IPS DF 6.9 (cell line): Measurements from ENCODE around the gene GAB1.

Experiments used
- DNase-seq: peaks from one replicate; pipeline ENCODE4 v3.0.0-alpha.2; 2013; ENCODE audit warnings: low read depth, low spot score
- H3K27ac ChIP-seq: one replicate; pipeline ENCODE4 v1.5.1; 2013; ENCODE audit warnings: low read length, control low read depth
- H3K27me3 ChIP-seq: 2 replicates; pipeline ENCODE4 v1.6.1; 2013; ENCODE audit warnings: mild to moderate bottlenecking, low read length; ENCODE audit not compliant: control insufficient read depth, insufficient read depth
- H3K36me3 ChIP-seq: 2 replicates; pipeline ENCODE4 v1.6.1; 2013; ENCODE audit warnings: low read length; ENCODE audit not compliant: control insufficient read depth, insufficient read depth
- H3K4me1 ChIP-seq: 2 replicates; pipeline ENCODE4 v1.6.1; 2013; ENCODE audit warnings: low read length; ENCODE audit not compliant: control insufficient read depth, insufficient read depth
- H3K4me3 ChIP-seq: 2 replicates; pipeline ENCODE4 v1.5.1; 2013; ENCODE audit warnings: mild to moderate bottlenecking, low read length
- H3K9me3 ChIP-seq: 2 replicates; pipeline ENCODE4 v1.6.1; 2013; ENCODE audit warnings: low read length, inconsistent platforms; ENCODE audit not compliant: control insufficient read depth, insufficient read depth
- WGBS: extraction: QIAGEN DNeasy Blood & Tissue Kit; methylation state at CpG from one replicate; pipeline ENCODE4 v1.1.7; 2013; ENCODE audit warnings: mixed read lengths, missing lambda C conversion rate; ENCODE audit not compliant: insufficient read length, insufficient coverage; 5-methylcytosine and 5-hydroxymethylcytosine counted together

The GAB1 gene

DNA sequence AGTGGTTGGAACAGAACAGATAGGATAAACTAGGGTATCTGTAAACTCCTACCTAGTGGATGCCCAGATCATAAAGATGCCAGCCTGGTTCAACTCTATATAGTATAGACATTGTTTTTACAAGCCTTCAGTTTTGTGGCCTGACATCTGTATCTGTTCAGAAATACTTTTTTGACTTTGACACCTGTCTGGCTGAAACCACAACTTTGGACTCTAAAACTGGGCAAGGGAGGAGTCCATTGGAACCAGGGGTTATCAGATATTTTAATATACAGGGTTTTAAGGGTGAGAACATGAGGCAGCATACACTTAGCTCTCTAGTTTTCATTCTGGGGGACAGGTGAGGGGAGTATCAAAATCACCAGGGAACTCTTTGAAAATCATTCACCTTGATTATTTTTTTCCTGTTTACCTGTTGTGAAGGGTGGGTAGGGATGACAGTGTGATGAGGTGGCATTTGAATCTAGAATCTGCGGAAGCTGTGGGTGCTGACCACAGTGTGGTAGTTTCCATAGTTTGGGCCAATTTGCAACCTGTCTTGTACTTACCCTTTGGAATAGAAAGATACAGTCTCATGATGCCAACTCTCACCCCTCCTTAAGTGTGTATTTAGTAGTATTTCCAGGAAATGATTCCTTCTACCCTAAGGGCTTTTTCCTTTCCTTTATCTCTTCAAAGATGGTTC, 20.6 kb downstream of the GAB1 start:
- H3K4me1 ChIP-seq, result peaks cover 10% of the 10 kb centered on the region; the same call in 1 of the 2 replicates
- no peaks in the 10 kb centered on the region for H3K27me3 ChIP-seq
- no peaks in the 10 kb centered on the region for H3K36me3 ChIP-seq
- no peak overlapping the region for H3K27ac ChIP-seq
- DNase-seq, result no peak
- no peaks in the 10 kb centered on the region for H3K9me3 ChIP-seq
- no CpG with 5 or more reads among the region's 1 CpG for WGBS
- no peak overlapping the region for H3K4me3 ChIP-seq

DNA sequence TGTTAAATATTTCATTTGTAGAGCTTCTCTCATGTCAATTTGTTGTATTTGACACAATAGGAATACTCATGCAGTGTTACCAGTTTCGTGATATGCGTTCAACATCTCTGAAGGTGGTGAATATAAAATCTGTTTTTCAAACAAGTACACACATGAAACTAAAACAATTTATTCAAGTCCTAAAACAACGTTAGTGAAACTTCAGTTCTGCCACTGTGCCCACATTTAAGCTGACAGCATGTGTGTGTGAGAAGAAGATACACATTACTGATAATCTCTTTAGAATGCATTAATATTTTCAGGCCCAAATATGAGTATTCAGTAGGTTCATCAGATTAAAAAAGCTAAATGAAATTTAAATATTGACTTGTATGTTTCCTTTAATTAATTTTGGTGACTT, 21.7 kb downstream of the GAB1 start:
- peaks cover 10% of the 10 kb centered on the region; the same call in 1 of the 2 replicates for H3K4me1 ChIP-seq
- DNase-seq, result no peak
- no CpG with 5 or more reads among the region's 3 CpGs for WGBS
- no peak overlapping the region for H3K27ac ChIP-seq
- H3K4me3 ChIP-seq, result no peak overlapping the region
- no peaks in the 10 kb centered on the region for H3K9me3 ChIP-seq
- H3K36me3 ChIP-seq, result no peaks in the 10 kb centered on the region
- no peaks in the 10 kb centered on the region for H3K27me3 ChIP-seq

DNA sequence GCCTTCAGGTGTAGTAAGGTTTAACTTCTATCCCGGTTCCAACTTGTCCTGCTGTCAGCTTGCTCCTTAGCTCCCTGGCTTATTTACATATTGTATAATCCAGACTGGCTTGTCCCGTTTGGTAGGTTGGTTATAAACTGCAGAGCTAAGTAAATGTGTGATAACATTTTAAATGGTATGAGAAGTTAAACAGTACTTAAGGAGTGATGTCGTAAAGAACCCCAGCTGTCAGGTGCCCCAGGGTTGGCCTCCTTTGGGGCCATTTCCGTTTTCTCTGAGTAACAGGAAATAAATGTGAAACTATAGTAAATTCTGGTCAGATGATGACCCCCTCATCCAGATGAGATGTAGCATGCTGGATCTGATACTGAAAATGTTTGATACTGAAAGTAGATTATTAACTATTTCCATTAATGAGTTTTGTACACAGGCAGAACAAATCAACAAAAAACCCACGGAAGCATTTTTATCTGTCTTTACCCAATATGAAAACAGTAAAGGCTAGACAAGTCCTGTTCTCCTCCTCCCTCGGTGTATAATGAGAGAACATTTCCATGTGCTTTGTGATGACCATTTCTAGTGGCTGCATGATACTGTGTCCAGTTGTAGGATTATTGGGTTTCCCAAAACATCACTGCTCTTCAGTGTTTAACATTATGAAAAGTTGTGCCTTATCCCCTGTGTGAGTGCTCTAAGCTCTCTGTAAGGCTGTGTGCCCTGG, 22.4 kb downstream of the GAB1 start:
- H3K4me3 ChIP-seq, result no peak overlapping the region
- peaks cover 10% of the 10 kb centered on the region; the same call in 1 of the 2 replicates for H3K4me1 ChIP-seq
- no peak for DNase-seq
- no peaks in the 10 kb centered on the region for H3K9me3 ChIP-seq
- WGBS, result no CpG with 5 or more reads among the region's 6 CpGs
- H3K27me3 ChIP-seq, result no peaks in the 10 kb centered on the region
- no peaks in the 10 kb centered on the region for H3K36me3 ChIP-seq
- no peak overlapping the region for H3K27ac ChIP-seq

DNA sequence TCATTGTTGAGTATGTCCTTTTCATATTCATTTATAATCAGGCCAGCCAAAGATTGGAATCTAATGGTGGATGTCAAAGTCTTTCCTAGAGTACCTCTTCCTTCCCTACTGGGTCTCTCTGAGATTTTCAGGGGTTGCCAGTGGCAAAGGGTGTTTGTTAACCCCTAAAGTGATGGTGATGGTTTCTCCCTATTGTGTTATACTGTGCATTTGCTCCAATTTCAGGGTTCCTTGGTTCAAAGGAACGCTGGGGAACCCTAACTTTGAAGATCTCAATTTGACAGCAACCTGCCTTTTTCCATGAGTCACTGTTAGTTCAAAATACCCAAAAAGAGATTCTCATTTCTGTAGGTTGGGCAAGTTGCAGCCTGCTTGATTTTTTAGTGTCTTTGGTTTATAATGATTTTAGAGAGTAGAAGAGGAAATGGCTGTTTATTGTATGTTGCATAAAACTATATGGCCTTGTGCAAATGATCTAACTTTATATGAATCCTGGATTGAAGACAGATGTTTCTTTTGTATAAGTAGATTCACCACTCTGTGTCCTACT, 23.0 kb downstream of the GAB1 start:
- H3K4me3 ChIP-seq, result no peak overlapping the region
- WGBS, result no CpG with 5 or more reads among the region's 1 CpG
- H3K4me1 ChIP-seq, result peaks cover 11% of the 10 kb centered on the region; the same call in 1 of the 2 replicates
- H3K27me3 ChIP-seq, result no peaks in the 10 kb centered on the region
- no peak for DNase-seq
- no peak overlapping the region for H3K27ac ChIP-seq
- no peaks in the 10 kb centered on the region for H3K9me3 ChIP-seq
- no peaks in the 10 kb centered on the region for H3K36me3 ChIP-seq

DNA sequence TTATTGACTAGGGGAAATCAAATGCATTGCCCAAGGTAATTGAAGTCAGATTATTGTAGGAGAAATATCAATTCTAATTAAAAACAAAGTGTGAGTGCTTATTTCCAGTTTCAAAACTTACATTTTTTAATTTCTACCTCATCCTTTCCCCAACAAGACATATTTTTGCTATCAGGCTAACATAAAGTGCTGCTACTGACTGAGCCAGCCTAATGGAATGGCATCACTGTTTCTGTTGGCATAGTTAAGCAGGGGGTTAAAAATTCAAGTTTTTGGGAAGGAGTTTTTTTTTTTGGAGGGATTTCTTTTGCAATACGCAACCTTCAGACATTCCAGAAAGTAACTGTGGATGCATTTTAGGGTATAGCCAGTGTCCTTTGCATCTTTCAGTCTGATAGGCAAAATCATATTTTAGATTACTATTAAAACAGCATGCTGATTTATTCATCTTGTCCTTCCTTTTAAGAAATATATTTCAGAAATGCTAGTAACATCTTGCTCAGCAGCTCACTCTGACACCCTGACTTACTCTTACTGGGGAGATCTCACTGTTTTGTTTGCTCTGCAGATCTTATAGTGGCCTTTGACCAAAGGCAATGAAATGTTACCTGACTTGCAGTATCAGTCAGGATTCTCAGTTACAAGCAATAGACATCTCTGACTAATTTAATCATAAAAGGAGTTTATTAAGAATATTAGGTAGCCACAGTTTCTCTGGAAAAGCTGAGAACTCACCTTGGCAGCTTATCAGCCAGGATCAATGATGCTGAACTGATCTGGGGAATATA, 24.4 kb downstream of the GAB1 start:
- no peak overlapping the region for H3K27ac ChIP-seq

DNA sequence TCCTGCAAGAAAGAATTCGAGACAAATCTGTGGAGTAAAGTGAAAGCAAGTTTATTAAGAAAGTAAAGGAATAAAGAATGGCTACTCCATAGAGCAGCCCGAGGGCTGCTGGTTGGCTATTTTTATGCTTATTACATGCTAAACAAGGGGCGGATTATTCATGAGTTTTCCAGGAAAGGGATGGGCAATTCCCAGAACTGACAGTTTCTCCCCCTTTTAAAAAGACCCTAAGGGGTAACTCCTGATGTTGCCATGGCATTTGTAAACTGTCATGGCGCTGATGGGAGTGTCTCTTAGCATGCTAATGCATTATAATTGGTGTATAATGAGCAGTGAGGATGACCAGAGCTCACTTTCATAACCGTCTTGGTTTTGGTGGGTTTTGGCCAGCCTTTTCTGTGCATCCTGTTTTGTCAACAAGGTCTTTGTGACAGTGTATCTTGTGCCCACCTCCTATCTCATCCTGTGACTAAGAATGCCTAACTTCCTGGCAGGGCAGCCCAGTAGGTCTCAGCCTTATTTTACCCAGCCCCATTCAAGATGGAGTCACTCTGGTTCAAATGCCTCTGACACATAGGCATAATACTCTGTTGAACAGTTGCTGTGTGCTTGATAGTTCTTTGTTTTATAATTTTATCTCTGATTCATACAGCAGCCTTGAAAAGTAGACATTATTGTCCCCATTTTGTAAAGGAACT, 25.8 kb downstream of the GAB1 start:
- no peak for DNase-seq
- no peaks in the 10 kb centered on the region for H3K27me3 ChIP-seq
- no CpG with 5 or more reads among the region's 5 CpGs for WGBS
- no peaks in the 10 kb centered on the region for H3K36me3 ChIP-seq
- peaks cover 8% of the 10 kb centered on the region; the same call in 1 of the 2 replicates for H3K4me1 ChIP-seq
- H3K9me3 ChIP-seq, result no peaks in the 10 kb centered on the region
- H3K27ac ChIP-seq, result no peak overlapping the region
- no peak overlapping the region for H3K4me3 ChIP-seq

More for the DNA sequence above, 24.4 kb downstream of the GAB1 start:
- Histone ChIP-seq H3K27me3 (no peaks in the 10 kb centered on the region), H3K9me3 (no peaks in the 10 kb centered on the region), H3K4me1 (peaks cover 9% of the 10 kb centered on the region; the same call in 1 of the 2 replicates), H3K36me3 (no peaks in the 10 kb centered on the region), H3K4me3 (no peak overlapping the region)
- no peak for DNase-seq
- no CpG with 5 or more reads among the region's 1 CpG for WGBS

DNA sequence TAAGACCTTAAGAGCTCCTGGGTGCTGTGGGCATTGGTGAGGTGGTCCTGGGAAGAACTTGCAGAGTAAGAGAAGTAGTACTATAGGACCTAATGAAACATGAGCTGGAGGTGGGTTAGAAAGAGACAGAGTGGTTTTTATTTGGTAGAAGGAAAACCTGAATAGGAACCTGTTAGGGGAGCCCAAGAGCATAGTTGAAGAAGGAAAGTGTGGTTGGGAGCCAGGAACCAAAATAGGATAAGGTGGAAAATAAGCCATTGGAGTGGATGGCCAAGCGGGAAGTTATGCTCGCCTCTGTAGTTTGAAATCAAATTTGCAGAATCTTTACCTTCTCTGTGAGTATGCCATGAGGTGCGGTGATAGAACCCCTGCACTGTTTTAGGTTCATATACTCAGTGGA, 26.7 kb downstream of the GAB1 start:
- Histone ChIP-seq H3K27me3 (no peaks in the 10 kb centered on the region), H3K36me3 (no peaks in the 10 kb centered on the region), H3K27ac (no peak overlapping the region), H3K4me1 (peaks cover 7% of the 10 kb centered on the region; the same call in 1 of the 2 replicates), H3K9me3 (no peaks in the 10 kb centered on the region), H3K4me3 (no peak overlapping the region)
- DNase-seq, result no peak
- no CpG with 5 or more reads among the region's 3 CpGs for WGBS

DNA sequence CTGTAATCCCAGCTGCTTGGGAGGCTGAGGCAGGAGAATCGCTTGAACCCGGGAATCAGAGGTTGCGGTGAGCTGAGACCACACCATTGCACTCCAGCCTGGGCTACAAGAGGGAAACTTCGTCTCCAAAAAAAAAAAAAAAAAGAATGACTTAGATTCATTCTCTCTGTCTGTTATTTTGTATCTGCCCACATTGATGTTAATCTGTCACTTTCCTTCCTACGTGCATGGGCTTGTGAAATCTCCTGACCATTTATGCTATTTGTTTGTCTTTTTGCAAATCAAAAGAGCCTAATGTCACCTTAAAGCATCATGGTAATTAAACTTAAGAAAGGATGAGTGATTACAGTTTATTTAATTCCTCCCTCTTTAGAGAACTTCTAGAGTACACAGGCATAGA, 27.4 kb downstream of the GAB1 start:
- DNase-seq, result no peak
- Histone ChIP-seq H3K27me3 (no peaks in the 10 kb centered on the region), H3K9me3 (no peaks in the 10 kb centered on the region), H3K36me3 (no peaks in the 10 kb centered on the region), H3K4me1 (peaks cover 5% of the 10 kb centered on the region; the same call in 1 of the 2 replicates), H3K4me3 (no peak overlapping the region), H3K27ac (no peak overlapping the region)
- WGBS, result no CpG with 5 or more reads among the region's 5 CpGs

DNA sequence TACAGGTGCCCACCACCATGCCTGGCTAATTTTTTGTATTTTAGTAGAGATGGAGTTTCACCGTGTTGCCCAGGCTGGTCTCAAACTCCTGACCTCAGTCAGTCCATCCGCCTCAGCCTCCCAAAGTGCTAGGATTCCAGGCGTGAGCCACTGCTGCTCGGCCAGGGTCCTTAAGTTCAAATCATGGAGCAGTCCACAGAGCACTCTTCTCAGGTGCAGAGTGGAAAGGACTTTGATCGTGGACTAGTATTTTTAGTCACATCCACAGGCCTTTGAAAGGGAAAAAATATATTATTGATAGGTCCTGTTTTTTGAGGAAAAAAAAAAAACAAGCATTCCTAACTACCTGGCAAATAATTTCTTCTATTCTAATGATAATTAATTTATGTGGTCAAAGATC, 31.2 kb downstream of the GAB1 start:
- 0 out of 2 replicates have a peak, but pooled peaks cover 1% of the 10 kb centered on the region for H3K4me1 ChIP-seq
- no peak for DNase-seq
- H3K27me3 ChIP-seq, result no peaks in the 10 kb centered on the region
- WGBS, result no CpG with 5 or more reads among the region's 5 CpGs
- H3K9me3 ChIP-seq, result no peaks in the 10 kb centered on the region
- no peak overlapping the region for H3K27ac ChIP-seq
- H3K36me3 ChIP-seq, result no peaks in the 10 kb centered on the region
- no peak overlapping the region for H3K4me3 ChIP-seq

DNA sequence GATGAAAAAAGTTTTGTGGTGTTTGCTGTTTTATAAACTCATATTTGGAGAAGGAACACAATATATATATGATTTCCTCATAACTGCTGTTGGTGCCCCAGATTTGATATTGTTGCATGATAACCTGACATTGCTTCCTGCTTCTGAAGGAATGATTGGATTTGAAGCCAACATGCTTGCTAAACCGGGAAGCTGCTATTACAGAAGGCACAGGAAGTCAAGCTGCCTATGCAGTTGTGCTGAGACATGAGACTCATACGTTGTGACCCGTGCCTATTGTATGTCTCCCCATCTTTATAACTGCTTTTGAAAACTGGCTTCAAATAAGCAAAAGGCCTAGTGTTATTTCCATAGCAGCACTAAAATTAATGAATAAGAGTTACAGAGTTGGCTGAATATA, 32.9 kb downstream of the GAB1 start:
- H3K27ac ChIP-seq, result no peak overlapping the region
- H3K27me3 ChIP-seq, result no peaks in the 10 kb centered on the region
- H3K9me3 ChIP-seq, result no peaks in the 10 kb centered on the region
- no peak overlapping the region for H3K4me3 ChIP-seq
- no peak for DNase-seq
- no peaks in the 10 kb centered on the region for H3K36me3 ChIP-seq
- H3K4me1 ChIP-seq, result no peaks in the 10 kb centered on the region
- WGBS, result no CpG with 5 or more reads among the region's 3 CpGs
